HK-2 (cell line): ENCODE results near the gene IREB2.
A peak's percentile ranks its signal among the peaks of the same experiment; 100 is the strongest.
"Not testable (repeated sequence)": the region's sequence is repeated elsewhere in the genome, so short reads cannot be mapped to it uniquely, and the experiment has no call there.

Experiments
- DNase-seq: peaks from one replicate; pipeline ENCODE4 v3.0.0-alpha.2; 2018; ENCODE audit not compliant: unreplicated experiment

The IREB2 gene, protein sequence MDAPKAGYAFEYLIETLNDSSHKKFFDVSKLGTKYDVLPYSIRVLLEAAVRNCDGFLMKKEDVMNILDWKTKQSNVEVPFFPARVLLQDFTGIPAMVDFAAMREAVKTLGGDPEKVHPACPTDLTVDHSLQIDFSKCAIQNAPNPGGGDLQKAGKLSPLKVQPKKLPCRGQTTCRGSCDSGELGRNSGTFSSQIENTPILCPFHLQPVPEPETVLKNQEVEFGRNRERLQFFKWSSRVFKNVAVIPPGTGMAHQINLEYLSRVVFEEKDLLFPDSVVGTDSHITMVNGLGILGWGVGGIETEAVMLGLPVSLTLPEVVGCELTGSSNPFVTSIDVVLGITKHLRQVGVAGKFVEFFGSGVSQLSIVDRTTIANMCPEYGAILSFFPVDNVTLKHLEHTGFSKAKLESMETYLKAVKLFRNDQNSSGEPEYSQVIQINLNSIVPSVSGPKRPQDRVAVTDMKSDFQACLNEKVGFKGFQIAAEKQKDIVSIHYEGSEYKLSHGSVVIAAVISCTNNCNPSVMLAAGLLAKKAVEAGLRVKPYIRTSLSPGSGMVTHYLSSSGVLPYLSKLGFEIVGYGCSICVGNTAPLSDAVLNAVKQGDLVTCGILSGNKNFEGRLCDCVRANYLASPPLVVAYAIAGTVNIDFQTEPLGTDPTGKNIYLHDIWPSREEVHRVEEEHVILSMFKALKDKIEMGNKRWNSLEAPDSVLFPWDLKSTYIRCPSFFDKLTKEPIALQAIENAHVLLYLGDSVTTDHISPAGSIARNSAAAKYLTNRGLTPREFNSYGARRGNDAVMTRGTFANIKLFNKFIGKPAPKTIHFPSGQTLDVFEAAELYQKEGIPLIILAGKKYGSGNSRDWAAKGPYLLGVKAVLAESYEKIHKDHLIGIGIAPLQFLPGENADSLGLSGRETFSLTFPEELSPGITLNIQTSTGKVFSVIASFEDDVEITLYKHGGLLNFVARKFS

DNA sequence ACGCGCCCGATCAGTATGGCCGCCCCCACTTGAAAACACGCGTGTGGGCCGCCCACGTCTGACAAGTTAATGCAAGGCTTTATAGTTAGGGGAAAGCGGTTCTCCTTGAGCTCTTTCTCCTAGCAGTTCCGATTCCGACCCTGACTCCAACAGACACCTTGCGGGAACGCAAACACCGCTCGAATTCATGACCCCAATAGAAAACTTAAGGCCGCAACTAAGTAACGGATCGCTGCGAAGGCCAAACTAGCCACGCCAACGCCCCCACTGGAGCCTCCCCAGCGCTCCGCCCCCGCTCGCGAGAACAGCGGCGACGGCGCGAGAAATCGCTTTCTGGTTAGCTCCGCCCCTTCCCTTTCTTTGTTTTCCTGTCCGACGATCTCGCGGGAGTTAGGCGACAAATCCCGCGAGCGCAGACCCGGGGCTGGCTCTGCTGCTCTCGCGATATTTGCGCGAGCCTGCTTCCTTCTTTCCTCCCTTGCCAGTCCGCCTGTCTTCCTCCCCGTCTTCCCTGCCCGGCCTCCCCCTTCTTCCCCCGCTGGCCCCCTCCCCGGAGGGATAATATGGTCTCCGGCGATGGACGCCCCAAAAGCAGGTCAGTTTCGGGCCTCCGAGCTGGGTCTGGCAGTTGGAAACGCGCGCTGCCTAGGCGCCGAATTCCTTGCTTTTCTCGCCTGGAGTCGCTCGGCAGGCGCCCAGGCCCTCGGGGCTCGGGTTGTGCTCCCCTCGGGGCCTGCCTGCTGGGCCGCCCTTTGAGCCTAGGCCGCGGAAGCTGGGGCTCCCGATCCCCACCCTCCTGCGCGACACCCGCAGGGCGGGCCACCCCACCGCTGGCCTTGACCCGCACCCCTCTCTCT is at the start of gene IREB2:
TSS of gene IREB2 (plus strand) at position 455 of the 857 bp plus-strand sequence. CDS start at position 577, 122 bp downstream.
- peak; percentile 93 for DNase-seq

DNA sequence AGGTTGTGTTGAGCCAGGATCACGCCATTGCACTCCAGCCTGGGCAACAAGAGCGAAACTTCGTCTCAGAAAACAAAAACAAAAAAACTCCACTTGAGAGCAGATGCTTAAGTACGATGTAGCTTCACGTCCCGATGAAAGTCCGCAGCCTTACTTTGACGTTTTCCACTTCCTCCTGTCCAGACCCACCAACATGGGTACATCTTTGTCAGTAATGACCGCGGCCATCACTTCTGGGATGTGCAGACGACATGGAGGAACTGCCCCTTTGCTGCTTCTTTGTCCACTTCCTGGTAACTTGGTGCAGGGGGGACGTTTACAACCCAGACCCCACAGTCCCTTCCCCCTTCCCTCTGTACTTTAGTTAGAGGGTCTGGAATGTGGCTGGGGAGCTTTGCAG is 49.2 kb upstream of the IREB2 start:
- DNase-seq = no peak

DNA sequence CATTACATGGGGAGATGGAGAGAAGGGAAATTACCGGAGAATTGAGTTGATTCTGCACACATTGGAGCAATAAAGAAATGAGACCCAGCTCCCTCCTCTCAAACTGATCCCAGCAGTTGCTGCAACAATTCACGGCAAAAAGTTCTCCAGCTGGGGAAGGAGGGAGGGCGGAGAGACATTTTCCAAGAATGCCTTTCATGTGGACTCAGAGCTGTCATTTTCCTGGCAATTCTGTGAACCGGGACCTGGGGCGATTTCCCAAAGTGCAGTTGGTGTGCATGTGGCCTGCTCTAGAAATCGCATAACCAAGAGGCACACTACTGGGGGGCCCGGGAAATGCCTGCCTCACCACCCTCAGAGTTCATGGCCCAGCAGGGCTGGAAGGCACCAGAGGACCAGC is 48.7 kb upstream of the IREB2 start:
- no peak for DNase-seq

GRCh38 chr15:78389738-78390137 is 48.3 kb upstream of the IREB2 start:
- DNase-seq = no peak

- DNase-seq = no peak
These were observed 47.8 kb upstream of the IREB2 start for GRCh38 chr15:78390242-78390641.

- DNase-seq = no peak
These were observed 47.2 kb upstream of the IREB2 start for GRCh38 chr15:78390826-78391225.

GRCh38 chr15:78391781-78392180 is 46.2 kb upstream of the IREB2 start:
- DNase-seq = no peak

DNA sequence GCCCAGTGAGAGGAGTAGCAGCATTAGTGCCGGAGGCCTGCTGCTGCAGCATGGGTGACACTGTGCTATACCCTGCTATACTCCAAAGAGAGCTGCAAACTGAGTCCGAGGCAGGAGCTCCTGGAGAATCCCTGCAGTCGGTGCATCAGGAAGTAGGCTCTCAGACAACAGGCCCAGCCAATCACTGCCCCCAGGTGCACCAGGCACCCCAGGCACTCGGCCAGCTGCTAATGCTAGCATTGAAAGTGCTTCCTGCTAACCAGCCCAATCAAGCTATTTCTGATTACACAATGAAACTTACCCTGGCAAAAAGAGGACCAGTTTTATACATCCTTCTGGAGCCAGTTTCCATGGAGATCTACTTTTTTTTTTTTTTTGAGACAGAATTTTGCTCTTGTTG is 45.6 kb upstream of the IREB2 start:
- no peak for DNase-seq

DNA sequence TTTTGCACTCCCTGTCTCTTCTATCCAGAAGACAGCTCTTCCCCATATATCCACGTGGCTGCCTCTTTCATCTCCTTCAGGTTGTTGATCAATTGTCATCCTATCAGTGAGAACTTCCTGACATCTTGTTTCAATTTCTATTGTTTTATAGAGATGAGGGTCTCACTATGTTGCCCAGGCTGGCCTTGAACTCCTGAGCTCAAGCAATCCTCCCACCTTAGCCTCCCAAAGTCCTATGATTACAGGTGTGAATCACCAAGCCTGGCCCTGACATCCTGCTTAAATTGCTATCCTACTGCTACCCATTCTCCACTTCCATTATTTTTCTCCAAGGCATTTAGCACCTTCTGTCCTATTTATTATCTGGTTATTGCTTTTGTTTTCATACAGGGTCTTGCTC is 44.9 kb upstream of the IREB2 start:
- no peak for DNase-seq

GRCh38 chr15:78394026-78394425 is 44.0 kb upstream of the IREB2 start:
- no peak for DNase-seq

DNA sequence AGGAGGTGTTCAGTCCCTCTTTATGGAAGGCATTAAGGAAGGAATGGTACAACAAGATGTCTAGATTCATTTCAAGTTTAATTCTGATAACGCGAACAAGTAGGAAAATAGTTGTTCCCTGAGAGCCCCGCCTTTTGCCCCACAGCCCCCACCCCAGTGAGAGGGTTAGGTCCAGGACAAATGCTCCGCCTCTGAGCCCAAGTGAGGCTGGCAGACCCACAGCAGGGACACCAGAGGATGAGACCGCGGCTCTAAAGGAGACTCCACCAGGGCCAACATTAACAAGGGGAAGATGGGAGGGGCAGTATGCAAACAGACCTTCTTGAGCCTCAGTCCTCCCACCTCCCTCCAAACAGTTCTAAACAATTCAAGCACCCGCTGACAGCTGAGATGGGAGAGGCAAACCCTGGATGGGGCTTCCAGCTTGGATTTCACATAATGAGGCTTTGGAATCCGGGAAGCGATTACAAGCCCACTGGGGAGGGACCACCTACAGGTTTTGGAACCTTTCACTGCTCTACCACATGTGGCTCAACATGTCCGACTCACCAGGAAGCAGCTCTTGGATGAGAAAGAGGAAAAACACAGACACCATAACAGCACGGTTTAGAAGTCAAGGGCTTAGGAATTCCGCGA is 42.9 kb upstream of the IREB2 start:
- no peak for DNase-seq

DNA sequence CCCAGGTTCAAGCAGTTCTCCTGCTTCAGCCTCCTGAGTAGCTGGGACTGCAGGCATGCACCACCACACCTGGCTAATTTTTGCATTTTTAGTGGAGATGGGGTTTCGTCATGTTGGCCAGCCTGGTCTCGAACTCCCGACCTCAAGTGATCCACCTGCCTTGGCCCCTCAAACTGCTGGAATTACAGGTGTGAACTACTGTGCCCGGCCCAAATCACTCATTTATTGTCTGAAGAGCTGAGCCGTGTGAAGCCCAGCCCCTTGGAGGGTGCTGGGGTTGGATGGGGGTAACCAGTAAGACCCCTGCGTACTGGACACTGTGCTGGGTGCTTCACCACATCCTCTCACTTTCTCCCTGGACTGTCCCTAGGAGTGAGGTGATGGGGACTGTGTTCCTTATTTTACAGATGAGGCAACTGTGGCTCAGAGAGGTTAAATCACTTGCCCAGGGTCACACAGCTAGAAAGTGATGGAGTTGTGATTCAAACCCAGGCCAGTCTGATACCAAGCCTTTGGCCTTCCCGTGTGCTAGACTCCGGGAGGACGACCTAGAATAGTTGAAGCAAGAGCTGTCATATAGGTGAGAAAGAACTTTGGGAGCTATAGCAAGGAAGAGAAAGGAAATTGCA is 41.7 kb upstream of the IREB2 start:
- no peak for DNase-seq

GRCh38 chr15:78396976-78397375 is 41.0 kb upstream of the IREB2 start:
- DNase-seq = no peak

DNA sequence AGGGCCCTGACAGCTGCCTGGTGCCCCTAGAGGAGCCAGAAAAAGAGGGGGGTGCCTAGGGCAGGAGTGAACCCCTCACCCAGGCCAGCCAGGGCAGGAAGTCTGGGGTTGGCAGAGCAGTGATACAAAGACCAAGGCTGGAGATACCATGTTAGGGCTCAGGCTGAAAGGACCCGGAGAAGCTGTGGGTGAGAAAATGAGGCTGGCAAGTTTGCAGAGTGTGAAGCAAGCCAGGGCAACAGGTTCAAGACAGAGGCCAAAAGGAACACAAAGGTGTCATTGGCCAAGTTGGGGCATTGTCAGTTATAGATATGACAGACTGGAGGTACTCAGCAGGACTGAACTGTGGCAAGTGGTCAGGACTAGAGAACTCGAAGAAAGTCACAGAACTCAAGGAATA is 40.6 kb upstream of the IREB2 start:
- DNase-seq = no peak

DNA sequence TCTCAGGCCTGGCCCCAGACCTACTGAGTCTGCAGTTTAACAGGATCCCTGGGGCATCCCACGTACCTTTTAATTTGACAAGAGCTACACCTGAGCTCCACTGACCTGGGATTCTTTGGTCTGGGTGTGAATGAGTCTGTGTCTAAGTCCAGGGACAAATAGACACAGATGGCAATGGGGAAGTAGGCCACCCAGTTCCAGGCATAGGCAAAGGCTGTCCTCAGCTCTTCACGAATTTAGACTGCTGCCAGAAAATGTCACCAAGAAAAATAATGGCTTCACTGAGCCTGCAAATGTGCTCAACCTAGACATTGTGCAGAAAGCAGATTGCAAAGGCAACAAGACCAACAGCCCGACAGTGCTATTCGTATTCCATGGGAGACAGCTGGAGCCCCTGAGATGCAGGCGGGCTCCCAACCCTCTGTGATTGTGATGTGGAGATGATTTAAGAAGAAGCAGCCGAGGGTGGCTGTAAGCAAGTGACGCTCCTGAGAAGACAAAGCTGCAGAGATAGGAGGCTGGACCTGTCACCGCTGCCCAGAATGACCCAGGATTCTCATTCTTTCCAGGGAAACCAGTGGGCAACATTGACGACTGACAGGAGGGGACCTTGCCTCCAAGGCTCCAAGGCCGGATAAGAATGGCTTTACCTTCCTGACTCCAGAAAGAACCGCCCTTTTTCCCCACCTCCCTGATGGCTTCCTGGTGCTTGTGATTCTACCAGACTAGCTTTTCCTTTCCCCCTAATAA is 39.8 kb upstream of the IREB2 start:
- DNase-seq = no peak

DNA sequence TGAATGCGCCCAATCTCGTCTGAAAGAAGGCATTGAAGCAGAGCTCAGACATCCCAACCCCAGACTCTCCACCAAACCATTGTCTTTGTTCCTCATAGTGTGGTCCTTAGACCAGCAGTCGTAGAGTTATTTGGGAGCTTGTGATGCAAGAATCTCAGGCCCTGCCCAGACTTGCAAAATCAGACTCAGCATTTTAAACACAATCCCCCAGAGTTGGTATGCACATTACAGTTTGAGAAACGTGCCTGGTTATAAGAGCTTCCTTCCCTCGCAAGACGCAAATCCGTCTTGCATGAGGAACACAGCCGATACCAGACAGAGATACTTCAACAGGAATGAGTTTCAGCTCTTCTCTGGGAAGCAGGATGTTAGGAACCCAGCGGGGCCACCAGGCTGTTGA is 38.9 kb upstream of the IREB2 start:
- DNase-seq = no peak

- DNase-seq = no peak
These were observed 35.9 kb upstream of the IREB2 start for GRCh38 chr15:78402061-78402610.

- DNase-seq = no peak
These were observed 33.9 kb upstream of the IREB2 start for GRCh38 chr15:78404125-78404524.

DNA sequence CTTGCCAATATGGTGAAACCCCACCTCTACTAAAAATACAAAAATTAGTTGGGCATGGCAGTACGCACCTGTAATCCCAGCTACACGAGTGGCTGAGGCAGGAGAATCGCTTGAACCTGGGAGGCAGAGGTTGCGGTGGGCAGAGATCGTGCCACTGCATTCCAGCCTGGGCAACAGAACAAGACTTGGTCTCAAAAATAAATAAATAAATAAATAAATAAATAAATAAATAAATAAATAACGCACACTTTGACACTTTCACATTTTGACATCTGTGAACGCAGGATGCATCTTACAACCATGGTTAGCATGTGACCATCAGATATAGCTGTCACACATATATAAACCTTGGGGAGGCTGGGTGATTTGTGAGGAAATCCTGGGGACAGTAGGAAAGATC is 33.2 kb upstream of the IREB2 start:
- DNase-seq = not testable (repeated sequence)
